Measurements from ENCODE around the gene PACRG. TPM values are rescaled to one million over a fixed set of nuclear protein-coding genes. Genes with fewer than 3 reads are reported as not detected.

The PACRG gene
- total and polyA plus RNA-seq, 2 of the 13 experiments (the other 11 are each of a cell fraction or from before 2014, with no cell fraction given) = 0.13 TPM; not detected in 1

DNA sequence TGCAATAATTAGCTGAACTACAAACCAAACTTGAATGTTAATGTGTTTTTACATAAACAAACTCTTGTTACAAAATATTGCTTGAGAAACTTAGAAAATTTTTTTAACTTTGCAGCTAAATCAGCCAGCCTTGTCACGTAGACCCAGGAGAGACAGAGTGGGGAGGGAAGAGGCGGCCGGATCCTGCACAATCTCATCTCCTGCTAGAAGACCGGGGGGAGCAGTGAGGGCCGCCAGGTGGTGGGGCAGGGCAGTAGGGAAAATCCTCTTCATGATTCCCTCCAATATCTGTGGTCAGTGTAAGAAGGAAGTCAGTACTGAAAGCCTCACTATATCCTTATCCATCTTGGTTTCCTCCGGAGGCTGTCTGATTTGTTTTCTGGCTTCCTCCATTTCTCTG is 193.3 kb downstream of the PACRG start:
- Histone ChIP-seq H3K9me3 (ENCODE audit: low read length) (peaks cover 44% of the 10 kb centered on the region), H3K4me2 (ENCODE audit: low read depth, low read length) (no peak overlapping the region), H2AFZ (ENCODE audit: low read length) (no peak overlapping the region), H3K9ac (ENCODE audit: insufficient read depth, low read depth, low read length) (no peak overlapping the region), H3K4me1 (ENCODE audit: insufficient read depth, low read length) (no peaks in the 10 kb centered on the region), H3K4me3 (replicated peaks in 1 of 3; ENCODE audit: insufficient read depth in 1 of 3, low read depth in 2 of 3, low read length in 3 of 3) (no peak overlapping the region), H3K79me2 (ENCODE audit: insufficient read depth, low read length) (no peaks in the 10 kb centered on the region), H3K36me3 (replicated peaks in 1 of 2; ENCODE audit: control insufficient read depth in 1 of 2, insufficient read depth in 2 of 2, low read length in 2 of 2) (no peaks in the 10 kb centered on the region), H3K27ac (ENCODE audit: extremely low read length, insufficient read depth, low read length) (no peak overlapping the region), H4K20me1 (ENCODE audit: insufficient read depth, low read length) (no peaks in the 10 kb centered on the region), H3K27me3 (ENCODE audit: control insufficient read depth in 1 of 2, insufficient read depth in 2 of 2, low read length in 2 of 2) (no peaks in the 10 kb centered on the region)
- CTCF ChIA-PET (ENCODE audit: low intra/inter-chr PET ratio, low total read pairs) = no interaction called here
- in situ Hi-C loops (cut with HindIII; ENCODE audit: extremely low pct_ligation_motif_present, low pct_unique_long_range_greater_than_20kb) = no loop called here
- intact Hi-C loops (cut with micrococcal nuclease; ENCODE audit: unreplicated experiment) = no loop called here
- POLR2A ChIA-PET = no interaction called here
- WGBS (ENCODE audit: low lambda C conversion rate) = 27% methylated on average over 6 of the region's 6 CpGs
- DNase-seq (ENCODE audit: low spot score) (no peak), FAIRE-seq (no peak), ATAC-seq (no peak)
- BruUV-seq (replicated peaks) = no TSS peak
- TF ChIP-seq GLI4 (CRISPR knock-in tag; IDR thresholded peaks at IDR 0.05; ENCODE audit: borderline replicate concordance) (no peak), GTF2F1 (IDR thresholded peaks at IDR 0.05; ENCODE audit: low read length) (no peak), SMARCC2 (IDR thresholded peaks at IDR 0.05) (no peak), ZFP62 (CRISPR knock-in tag; IDR thresholded peaks at IDR 0.05) (no peak), ZNF44 (CRISPR knock-in tag; IDR thresholded peaks at IDR 0.05) (no peak), TSC22D2 (CRISPR knock-in tag; IDR thresholded peaks at IDR 0.05; ENCODE audit: borderline replicate concordance) (no peak), ZNF468 (CRISPR knock-in tag; IDR thresholded peaks at IDR 0.05) (no peak), JUN (CRISPR knock-in tag; IDR thresholded peaks at IDR 0.05) (no peak), BHLHE40 (IDR thresholded peaks at IDR 0.05; ENCODE audit: low read length) (no peak), MTF2 (CRISPR knock-in tag; IDR thresholded peaks at IDR 0.05; ENCODE audit: borderline replicate concordance) (no peak), JUND (CRISPR knock-in tag; IDR thresholded peaks at IDR 0.05) (no peak), REL (CRISPR knock-in tag; conservative IDR thresholded peaks at IDR 0.05) (no peak), ZNF20 (CRISPR knock-in tag; IDR thresholded peaks at IDR 0.05) (no peak), PRMT3 (CRISPR knock-in tag; IDR thresholded peaks at IDR 0.05; ENCODE audit: borderline replicate concordance, low read depth) (no peak), DPF2 (CRISPR knock-in tag; IDR thresholded peaks at IDR 0.05; ENCODE audit: borderline replicate concordance, low read depth) (no peak), ZNF619 (CRISPR knock-in tag; IDR thresholded peaks at IDR 0.05) (no peak)
- TF ChIP-seq, protein P1, sequence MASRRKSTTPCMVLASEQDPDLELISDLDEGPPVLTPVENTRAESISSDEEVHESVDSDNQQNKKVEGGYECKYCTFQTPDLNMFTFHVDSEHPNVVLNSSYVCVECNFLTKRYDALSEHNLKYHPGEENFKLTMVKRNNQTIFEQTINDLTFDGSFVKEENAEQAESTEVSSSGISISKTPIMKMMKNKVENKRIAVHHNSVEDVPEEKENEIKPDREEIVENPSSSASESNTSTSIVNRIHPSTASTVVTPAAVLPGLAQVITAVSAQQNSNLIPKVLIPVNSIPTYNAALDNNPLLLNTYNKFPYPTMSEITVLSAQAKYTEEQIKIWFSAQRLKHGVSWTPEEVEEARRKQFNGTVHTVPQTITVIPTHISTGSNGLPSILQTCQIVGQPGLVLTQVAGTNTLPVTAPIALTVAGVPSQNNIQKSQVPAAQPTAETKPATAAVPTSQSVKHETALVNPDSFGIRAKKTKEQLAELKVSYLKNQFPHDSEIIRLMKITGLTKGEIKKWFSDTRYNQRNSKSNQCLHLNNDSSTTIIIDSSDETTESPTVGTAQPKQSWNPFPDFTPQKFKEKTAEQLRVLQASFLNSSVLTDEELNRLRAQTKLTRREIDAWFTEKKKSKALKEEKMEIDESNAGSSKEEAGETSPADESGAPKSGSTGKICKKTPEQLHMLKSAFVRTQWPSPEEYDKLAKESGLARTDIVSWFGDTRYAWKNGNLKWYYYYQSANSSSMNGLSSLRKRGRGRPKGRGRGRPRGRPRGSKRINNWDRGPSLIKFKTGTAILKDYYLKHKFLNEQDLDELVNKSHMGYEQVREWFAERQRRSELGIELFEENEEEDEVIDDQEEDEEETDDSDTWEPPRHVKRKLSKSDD (CRISPR knock-in tag; IDR thresholded peaks at IDR 0.05; ENCODE audit: low read depth) = no peak
- TF ChIP-seq, protein P2, sequence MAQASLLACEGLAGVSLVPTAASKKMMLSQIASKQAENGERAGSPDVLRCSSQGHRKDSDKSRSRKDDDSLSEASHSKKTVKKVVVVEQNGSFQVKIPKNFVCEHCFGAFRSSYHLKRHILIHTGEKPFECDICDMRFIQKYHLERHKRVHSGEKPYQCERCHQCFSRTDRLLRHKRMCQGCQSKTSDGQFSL (CRISPR knock-in tag; IDR thresholded peaks at IDR 0.05) = no peak
- TF ChIP-seq, protein P3, sequence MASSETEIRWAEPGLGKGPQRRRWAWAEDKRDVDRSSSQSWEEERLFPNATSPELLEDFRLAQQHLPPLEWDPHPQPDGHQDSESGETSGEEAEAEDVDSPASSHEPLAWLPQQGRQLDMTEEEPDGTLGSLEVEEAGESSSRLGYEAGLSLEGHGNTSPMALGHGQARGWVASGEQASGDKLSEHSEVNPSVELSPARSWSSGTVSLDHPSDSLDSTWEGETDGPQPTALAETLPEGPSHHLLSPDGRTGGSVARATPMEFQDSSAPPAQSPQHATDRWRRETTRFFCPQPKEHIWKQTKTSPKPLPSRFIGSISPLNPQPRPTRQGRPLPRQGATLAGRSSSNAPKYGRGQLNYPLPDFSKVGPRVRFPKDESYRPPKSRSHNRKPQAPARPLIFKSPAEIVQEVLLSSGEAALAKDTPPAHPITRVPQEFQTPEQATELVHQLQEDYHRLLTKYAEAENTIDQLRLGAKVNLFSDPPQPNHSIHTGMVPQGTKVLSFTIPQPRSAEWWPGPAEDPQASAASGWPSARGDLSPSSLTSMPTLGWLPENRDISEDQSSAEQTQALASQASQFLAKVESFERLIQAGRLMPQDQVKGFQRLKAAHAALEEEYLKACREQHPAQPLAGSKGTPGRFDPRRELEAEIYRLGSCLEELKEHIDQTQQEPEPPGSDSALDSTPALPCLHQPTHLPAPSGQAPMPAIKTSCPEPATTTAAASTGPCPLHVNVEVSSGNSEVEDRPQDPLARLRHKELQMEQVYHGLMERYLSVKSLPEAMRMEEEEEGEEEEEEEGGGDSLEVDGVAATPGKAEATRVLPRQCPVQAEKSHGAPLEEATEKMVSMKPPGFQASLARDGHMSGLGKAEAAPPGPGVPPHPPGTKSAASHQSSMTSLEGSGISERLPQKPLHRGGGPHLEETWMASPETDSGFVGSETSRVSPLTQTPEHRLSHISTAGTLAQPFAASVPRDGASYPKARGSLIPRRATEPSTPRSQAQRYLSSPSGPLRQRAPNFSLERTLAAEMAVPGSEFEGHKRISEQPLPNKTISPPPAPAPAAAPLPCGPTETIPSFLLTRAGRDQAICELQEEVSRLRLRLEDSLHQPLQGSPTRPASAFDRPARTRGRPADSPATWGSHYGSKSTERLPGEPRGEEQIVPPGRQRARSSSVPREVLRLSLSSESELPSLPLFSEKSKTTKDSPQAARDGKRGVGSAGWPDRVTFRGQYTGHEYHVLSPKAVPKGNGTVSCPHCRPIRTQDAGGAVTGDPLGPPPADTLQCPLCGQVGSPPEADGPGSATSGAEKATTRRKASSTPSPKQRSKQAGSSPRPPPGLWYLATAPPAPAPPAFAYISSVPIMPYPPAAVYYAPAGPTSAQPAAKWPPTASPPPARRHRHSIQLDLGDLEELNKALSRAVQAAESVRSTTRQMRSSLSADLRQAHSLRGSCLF (CRISPR knock-in tag; IDR thresholded peaks at IDR 0.05; ENCODE audit: borderline replicate concordance) = no peak
